Lower leg skin (tissue), 4 donors: Measurements from ENCODE around the gene OR10J5. TPM values are rescaled to one million over a fixed set of nuclear protein-coding genes. Genes with fewer than 3 reads are reported as not detected.
"Not testable (repeated sequence)": the region's sequence is repeated elsewhere in the genome, so short reads cannot be mapped to it uniquely, and the experiment has no call there.

Source experiments
- DNase-seq, 2 donors: peaks; one replicate each; pipeline ENCODE4 v3.0.0-alpha.2; 2019; ENCODE audit warnings: low spot score in 2 of 2
- H3K4me3 ChIP-seq: fragments of 200-600 bp; sonication (generic); 2 replicates; pipeline ENCODE4 v1.5.1; 2017; ENCODE audit warnings: mild to moderate bottlenecking, low read depth; ENCODE audit not compliant: poor library complexity, severe bottlenecking
- CTCF ChIP-seq, 3 donors: fragments of 450-650 bp; IDR thresholded peaks; one replicate each; pipeline ENCODE4 v1.5.1; 2016; ENCODE audit warnings: antibody characterized with exemption in 3 of 3, mild to moderate bottlenecking in 3 of 3, moderate library complexity in 2 of 3
- POLR2A ChIP-seq, 2 donors: fragments of 450-650 bp; IDR thresholded peaks; one replicate each; pipeline ENCODE4 v1.6.1; 2016 to 2017; ENCODE audit warnings: antibody characterized with exemption in 2 of 2, mild to moderate bottlenecking in 1 of 2, moderate library complexity in 1 of 2
- WGBS, 2 donors: methylation state at CpG; one replicate each; pipeline ENCODE4 v1.1.5; 2018; 5-methylcytosine and 5-hydroxymethylcytosine counted together
- intact Hi-C: fragments of 100-400 bp; cut with DNase I; formaldehyde crosslinking; loops from one replicate; pipeline ENCODE4 v1.15.0; 2023; ENCODE audit warnings: low total_unique reads
- total RNA-seq, 4 donors: library from RNA; depleted of rRNA; stranded (reverse); fragments of >200 nt; gene quantifications; one replicate each; pipeline ENCODE4 v1.1.0, GENCODE V29; 2016

OR10J5 gene
- total RNA-seq, 4 donors from 2014 or later, result not detected

DNA sequence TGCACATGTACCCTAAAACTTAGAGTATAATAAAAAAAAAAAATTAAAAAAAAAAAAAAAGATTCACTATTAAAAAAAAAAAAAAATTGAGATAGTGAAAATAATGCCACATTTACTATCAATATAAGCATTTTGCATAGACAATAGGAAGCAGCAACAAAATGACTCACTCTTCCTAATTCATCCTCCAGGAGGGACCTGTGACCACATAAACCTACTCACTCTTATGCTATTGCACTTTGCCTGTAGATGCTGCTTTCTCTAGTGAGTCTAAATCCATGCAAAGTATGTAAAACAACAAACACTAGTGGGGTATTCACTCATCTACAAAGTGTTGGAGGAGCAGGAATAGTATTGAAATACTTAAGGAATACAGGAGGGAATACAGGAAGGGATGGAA, 2.9 kb downstream of the OR10J5 start:
- intact Hi-C loops, result no loop called here
- no peak overlapping the region for H3K4me3 ChIP-seq
- TF ChIP-seq CTCF (IDR thresholded peaks at IDR 0.05) (no peak), POLR2A (IDR thresholded peaks at IDR 0.05) (no peak)
- DNase-seq, result no peak

- H3K4me3 ChIP-seq, intact Hi-C loops, DNase-seq: not testable (repeated sequence)
- WGBS, 2 donors, result 62 to 72% methylated on average over 2 of the region's 2 CpGs
Observed at GRCh38 chr1:159524792-159525191, 11.0 kb downstream of the OR10J5 start.

DNA sequence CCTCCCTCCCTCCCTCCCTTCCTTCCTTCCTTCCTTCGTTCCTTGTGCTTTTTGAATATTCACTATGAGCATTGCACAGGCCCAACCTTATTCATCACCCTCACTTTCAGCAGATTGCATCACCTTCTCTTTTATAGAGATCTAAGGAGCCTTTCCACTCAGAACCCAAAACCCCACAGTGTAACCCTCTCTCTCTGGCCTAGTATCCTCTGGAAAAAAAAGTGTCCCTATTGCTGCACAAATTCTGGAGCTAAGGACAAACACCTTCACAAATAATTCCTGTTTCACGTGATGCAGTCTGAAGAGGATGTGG, 25.6 kb downstream of the OR10J5 start:
- 53 to 57% methylated on average over 2 of the region's 2 CpGs for WGBS, 2 donors
- intact Hi-C loops, result no loop called here
- TF ChIP-seq POLR2A (IDR thresholded peaks at IDR 0.05) (no peak), CTCF (IDR thresholded peaks at IDR 0.05) (no peak)
- DNase-seq, result no peak
- no peak overlapping the region for H3K4me3 ChIP-seq

- DNase-seq, result no peak
- intact Hi-C loops, result no loop called here
- no peak overlapping the region for H3K4me3 ChIP-seq
- TF ChIP-seq CTCF (IDR thresholded peaks at IDR 0.05), result no peak
- TF ChIP-seq POLR2A (IDR thresholded peaks at IDR 0.05), result no peak
Observed at GRCh38 chr1:159509440-159510228, 26.2 kb downstream of the OR10J5 start.

GRCh38 chr1:159508951-159509350, 26.9 kb downstream of the OR10J5 start:
- TF ChIP-seq POLR2A (IDR thresholded peaks at IDR 0.05), result no peak
- no peak for TF ChIP-seq CTCF (IDR thresholded peaks at IDR 0.05)
- no peak for DNase-seq
- intact Hi-C loops, result no loop called here
- 56 to 64% methylated on average over 4 of the region's 4 CpGs for WGBS, 2 donors
- H3K4me3 ChIP-seq, result no peak overlapping the region

GRCh38 chr1:159505676-159506075, 30.1 kb downstream of the OR10J5 start:
- intact Hi-C loops, result no loop called here
- no peak overlapping the region for H3K4me3 ChIP-seq
- TF ChIP-seq POLR2A (IDR thresholded peaks at IDR 0.05) (no peak), CTCF (IDR thresholded peaks at IDR 0.05) (no peak)
- DNase-seq, result no peak
